Endodermal cell (in vitro differentiated cells): Measurements from ENCODE around the gene PDILT. TPM values are rescaled to one million over a fixed set of nuclear protein-coding genes. Genes with fewer than 3 reads are reported as not detected.
"Not testable (repeated sequence)": the region's sequence is repeated elsewhere in the genome, so short reads cannot be mapped to it uniquely, and the experiment has no call there.

Experiments used
- DNase-seq: peaks from one replicate; pipeline ENCODE4 v3.0.0-alpha.2; 2017
- H3K27ac ChIP-seq: 2 replicates; pipeline ENCODE4 v1.5.1; 2013; ENCODE audit warnings: mild to moderate bottlenecking, low read depth, low read length, moderate library complexity
- H3K27me3 ChIP-seq: 2 replicates; pipeline ENCODE4 v1.6.1; 2013; ENCODE audit warnings: mild to moderate bottlenecking, low read length, moderate library complexity; ENCODE audit not compliant: insufficient read depth, control insufficient read depth, poor library complexity, severe bottlenecking
- H3K36me3 ChIP-seq: 2 replicates; pipeline ENCODE4 v1.7.0; 2013; ENCODE audit warnings: mild to moderate bottlenecking, low read length, moderate library complexity; ENCODE audit not compliant: control insufficient read depth, insufficient read depth
- H3K4me1 ChIP-seq: one replicate; pipeline ENCODE4 v1.7.0; 2013; ENCODE audit warnings: low read length; ENCODE audit not compliant: control insufficient read depth, insufficient read depth
- H3K4me3 ChIP-seq: 2 replicates; pipeline ENCODE4 v1.5.1; 2013; ENCODE audit warnings: mild to moderate bottlenecking, low read length, moderate library complexity
- H3K9ac ChIP-seq: 2 replicates; pipeline ENCODE4 v1.6.1; 2013; ENCODE audit warnings: mild to moderate bottlenecking, low read length, moderate library complexity; ENCODE audit not compliant: poor library complexity, severe bottlenecking; ENCODE audit errors: extremely low read depth
- H3K9me3 ChIP-seq: 2 replicates; pipeline ENCODE4 v1.6.1; 2013; ENCODE audit warnings: mild to moderate bottlenecking, low read length, moderate library complexity; ENCODE audit not compliant: control insufficient read depth
- H3K27ac Mint-ChIP-seq: 2 replicates; pipeline ENCODE4 v1.8.0; 2020; ENCODE audit warnings: mixed read lengths
- H3K27me3 Mint-ChIP-seq: 2 replicates; pipeline ENCODE4 v1.8.0; 2021; ENCODE audit warnings: mild to moderate bottlenecking, mixed read lengths; ENCODE audit not compliant: insufficient read depth
- H3K36me3 Mint-ChIP-seq: 2 replicates; pipeline ENCODE4 v1.8.0; 2020; ENCODE audit warnings: low read depth, mixed read lengths
- H3K4me1 Mint-ChIP-seq: 2 replicates; pipeline ENCODE4 v1.8.0; 2020; ENCODE audit warnings: mixed read lengths
- H3K4me3 Mint-ChIP-seq: 2 replicates; pipeline ENCODE4 v1.8.0; 2020; ENCODE audit warnings: mild to moderate bottlenecking, moderate library complexity, mixed read lengths
- H3K9me3 Mint-ChIP-seq: 2 replicates; pipeline ENCODE4 v1.8.0; 2020; ENCODE audit warnings: mild to moderate bottlenecking, mixed read lengths
- WGBS, 2 experiments: methylation state at CpG; one replicate each; pipeline versions ENCODE4 v1.1.5 to v1.1.7; 2013; ENCODE audit warnings: missing lambda C conversion rate in 2 of 2, mixed read lengths in 1 of 2; ENCODE audit not compliant: insufficient coverage in 1 of 2, insufficient read length in 1 of 2; 5-methylcytosine and 5-hydroxymethylcytosine counted together
- total RNA-seq, 2 donors: library from RNA; stranded (reverse); fragmentation: NEBNext Ultra II Directional in 1 of 2; extraction: Animal tissue kit (Norgen Biotek cat#: 25700) in 1 of 2; gene quantifications; 2 replicates in 1 of 2; 3 replicates in 1 of 2; pipeline ENCODE4 v1.2.1, GENCODE V29; 2021
- TF ChIP-seq, protein P1 (sequence below): fragments of 200-600 bp; sonication (generic); conservative IDR thresholded peaks from 2 replicates; pipeline ENCODE4 v1.5.0; 2021; ENCODE audit warnings: antibody characterized with exemption, mild to moderate bottlenecking

PDILT gene
- total RNA-seq, 2 donors from 2014 or later: not detected

- H3K9me3 Mint-ChIP-seq: no peaks in the 10 kb centered on the region
- H3K36me3 ChIP-seq: no peaks in the 10 kb centered on the region
- no peak for DNase-seq
- no peak overlapping the region for H3K27ac ChIP-seq
- H3K4me1 ChIP-seq: peaks cover 9% of the 10 kb centered on the region
- peaks cover 17% of the 10 kb centered on the region for H3K4me1 Mint-ChIP-seq
- H3K27me3 ChIP-seq: no peaks in the 10 kb centered on the region
- H3K4me3 Mint-ChIP-seq: no peak overlapping the region
- 75 to 90% methylated on average over 1 of the region's 1 CpG for WGBS, 2 experiments
- H3K27ac Mint-ChIP-seq: no peak overlapping the region
- no peak overlapping the region for H3K9ac ChIP-seq
- no peaks in the 10 kb centered on the region for H3K9me3 ChIP-seq
- no peak overlapping the region for H3K4me3 ChIP-seq
- TF ChIP-seq, protein P1, sequence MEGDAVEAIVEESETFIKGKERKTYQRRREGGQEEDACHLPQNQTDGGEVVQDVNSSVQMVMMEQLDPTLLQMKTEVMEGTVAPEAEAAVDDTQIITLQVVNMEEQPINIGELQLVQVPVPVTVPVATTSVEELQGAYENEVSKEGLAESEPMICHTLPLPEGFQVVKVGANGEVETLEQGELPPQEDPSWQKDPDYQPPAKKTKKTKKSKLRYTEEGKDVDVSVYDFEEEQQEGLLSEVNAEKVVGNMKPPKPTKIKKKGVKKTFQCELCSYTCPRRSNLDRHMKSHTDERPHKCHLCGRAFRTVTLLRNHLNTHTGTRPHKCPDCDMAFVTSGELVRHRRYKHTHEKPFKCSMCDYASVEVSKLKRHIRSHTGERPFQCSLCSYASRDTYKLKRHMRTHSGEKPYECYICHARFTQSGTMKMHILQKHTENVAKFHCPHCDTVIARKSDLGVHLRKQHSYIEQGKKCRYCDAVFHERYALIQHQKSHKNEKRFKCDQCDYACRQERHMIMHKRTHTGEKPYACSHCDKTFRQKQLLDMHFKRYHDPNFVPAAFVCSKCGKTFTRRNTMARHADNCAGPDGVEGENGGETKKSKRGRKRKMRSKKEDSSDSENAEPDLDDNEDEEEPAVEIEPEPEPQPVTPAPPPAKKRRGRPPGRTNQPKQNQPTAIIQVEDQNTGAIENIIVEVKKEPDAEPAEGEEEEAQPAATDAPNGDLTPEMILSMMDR: no peak
- peaks cover 23% of the 10 kb centered on the region for H3K27me3 Mint-ChIP-seq
- no peaks in the 10 kb centered on the region for H3K36me3 Mint-ChIP-seq
Observed at GRCh38 chr16:20321671-20322070, 82.9 kb downstream of the PDILT start.

DNA sequence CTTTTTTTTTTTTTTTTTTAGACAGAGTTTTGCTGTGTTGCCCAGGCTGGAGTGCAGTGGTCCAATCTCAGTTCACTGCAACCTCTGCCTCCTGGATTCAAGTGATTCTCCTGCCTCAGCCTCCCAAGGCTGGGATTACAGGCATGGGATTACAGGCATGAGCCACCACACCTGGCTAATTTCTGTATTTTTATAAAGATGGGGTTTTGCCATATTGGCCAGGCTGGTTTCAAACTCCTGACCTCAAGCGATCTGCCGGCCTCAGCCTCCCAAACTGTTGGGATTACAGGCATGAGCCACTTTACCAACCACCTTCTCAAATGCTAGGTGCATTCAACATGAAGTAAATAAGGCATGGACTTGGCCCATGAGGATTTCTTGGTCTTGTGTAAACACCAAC, 83.5 kb downstream of the PDILT start:
- not testable (repeated sequence) for H3K9me3 ChIP-seq, H3K4me3 Mint-ChIP-seq, H3K36me3 ChIP-seq, H3K4me1 ChIP-seq, H3K4me3 ChIP-seq, H3K9ac ChIP-seq, H3K27ac ChIP-seq, H3K27ac Mint-ChIP-seq, H3K9me3 Mint-ChIP-seq, DNase-seq, H3K27me3 ChIP-seq, H3K36me3 Mint-ChIP-seq
- H3K4me1 Mint-ChIP-seq: peaks cover 11% of the 10 kb centered on the region
- WGBS, 2 experiments: 86 to 93% methylated on average over 2 of the region's 2 CpGs
- H3K27me3 Mint-ChIP-seq: peaks cover 24% of the 10 kb centered on the region

- DNase-seq: no peak
- no peaks in the 10 kb centered on the region for H3K27me3 ChIP-seq
- no peak overlapping the region for H3K4me3 Mint-ChIP-seq
- no peak overlapping the region for H3K27ac ChIP-seq
- no peaks in the 10 kb centered on the region for H3K9me3 ChIP-seq
- TF ChIP-seq, protein P1: no peak
- peaks cover 6% of the 10 kb centered on the region for H3K4me1 Mint-ChIP-seq
- H3K4me1 ChIP-seq: peaks cover 5% of the 10 kb centered on the region
- H3K36me3 ChIP-seq: no peaks in the 10 kb centered on the region
- H3K27ac Mint-ChIP-seq: no peak overlapping the region
- H3K9me3 Mint-ChIP-seq: no peaks in the 10 kb centered on the region
- no peak overlapping the region for H3K9ac ChIP-seq
- H3K4me3 ChIP-seq: no peak overlapping the region
- peaks cover 24% of the 10 kb centered on the region for H3K27me3 Mint-ChIP-seq
- H3K36me3 Mint-ChIP-seq: no peaks in the 10 kb centered on the region
Observed at GRCh38 chr16:20320592-20320991, 83.9 kb downstream of the PDILT start.

DNA sequence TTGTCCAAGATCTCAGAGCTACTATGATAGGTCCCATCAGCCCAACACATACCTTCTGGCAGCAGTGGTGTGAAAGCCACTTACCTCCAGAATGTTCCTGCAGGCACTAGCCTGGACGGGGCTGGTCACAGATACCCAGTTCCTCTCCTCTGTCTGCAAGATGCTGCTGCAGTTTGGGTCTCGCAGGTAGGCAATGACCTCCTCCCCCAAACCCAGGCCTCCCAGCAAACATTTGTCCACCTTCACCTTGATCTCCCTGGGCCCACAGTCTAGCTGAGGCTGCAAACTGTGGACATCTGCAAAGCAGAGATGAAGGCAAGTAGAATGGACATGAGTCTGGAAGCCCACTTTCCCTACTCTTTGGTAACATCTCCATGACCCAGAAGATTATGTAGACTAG, 84.4 kb downstream of the PDILT start:
- 87% methylated on average over 2 of the region's 2 CpGs; no CpG with 5 or more reads in 1 of the 2 experiments for WGBS, 2 experiments
- Mint-ChIP-seq H3K9me3 (no peaks in the 10 kb centered on the region), H3K4me3 (no peak overlapping the region), H3K27me3 (peaks cover 24% of the 10 kb centered on the region), H3K27ac (no peak overlapping the region), H3K36me3 (no peaks in the 10 kb centered on the region), H3K4me1 (peaks cover 2% of the 10 kb centered on the region)
- H3K27me3 ChIP-seq: no peaks in the 10 kb centered on the region
- TF ChIP-seq, protein P1: no peak
- H3K4me3 ChIP-seq: no peak overlapping the region
- no peaks in the 10 kb centered on the region for H3K36me3 ChIP-seq
- H3K27ac ChIP-seq: no peak overlapping the region
- no peak overlapping the region for H3K9ac ChIP-seq
- peaks cover 1% of the 10 kb centered on the region for H3K4me1 ChIP-seq
- DNase-seq: no peak
- no peaks in the 10 kb centered on the region for H3K9me3 ChIP-seq
